GM20000 (cell line): ENCODE results near the gene KCNMA1.

Source experiments
- DNase-seq: peaks from one replicate; pipeline ENCODE4 v3.0.0; 2012; ENCODE audit warnings: low spot score
- TF ChIP-seq, protein P1 (sequence below): IDR thresholded peaks from 2 replicates; pipeline ENCODE4 v1.5.1; 2012; ENCODE audit warnings: mild to moderate bottlenecking, control low read depth; ENCODE audit errors: extremely low read depth, missing control alignments

Gene KCNMA1

DNA sequence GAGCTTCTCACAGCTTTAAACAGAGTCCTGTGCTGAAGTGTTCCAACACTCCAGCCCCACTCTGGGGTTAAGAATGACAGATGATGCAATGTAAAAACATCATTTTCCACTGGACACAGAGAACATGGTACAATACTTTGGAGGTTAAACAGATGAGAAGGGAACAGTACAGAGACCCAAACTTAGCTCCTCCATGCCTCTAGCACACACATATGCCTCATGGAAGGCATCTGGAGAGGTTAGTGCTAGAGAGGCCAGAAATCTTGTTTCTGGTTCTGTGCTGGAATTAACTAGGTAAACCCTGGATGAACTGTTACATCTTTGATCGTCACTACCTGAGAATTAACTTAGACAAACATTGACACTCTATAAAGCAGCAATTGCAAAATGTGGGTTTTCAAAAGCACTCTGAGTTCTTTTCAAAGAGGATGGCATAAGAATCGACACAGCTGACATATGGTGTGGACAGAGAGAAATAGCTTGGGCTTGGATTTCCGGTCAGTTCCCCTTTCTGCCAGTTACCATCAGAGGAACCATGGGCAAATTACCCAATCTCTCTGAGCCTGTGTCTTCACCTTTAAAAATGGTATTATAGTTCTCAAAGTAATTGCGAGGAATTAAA, 81.9 kb downstream of the KCNMA1 start:
- TF ChIP-seq, protein P1, sequence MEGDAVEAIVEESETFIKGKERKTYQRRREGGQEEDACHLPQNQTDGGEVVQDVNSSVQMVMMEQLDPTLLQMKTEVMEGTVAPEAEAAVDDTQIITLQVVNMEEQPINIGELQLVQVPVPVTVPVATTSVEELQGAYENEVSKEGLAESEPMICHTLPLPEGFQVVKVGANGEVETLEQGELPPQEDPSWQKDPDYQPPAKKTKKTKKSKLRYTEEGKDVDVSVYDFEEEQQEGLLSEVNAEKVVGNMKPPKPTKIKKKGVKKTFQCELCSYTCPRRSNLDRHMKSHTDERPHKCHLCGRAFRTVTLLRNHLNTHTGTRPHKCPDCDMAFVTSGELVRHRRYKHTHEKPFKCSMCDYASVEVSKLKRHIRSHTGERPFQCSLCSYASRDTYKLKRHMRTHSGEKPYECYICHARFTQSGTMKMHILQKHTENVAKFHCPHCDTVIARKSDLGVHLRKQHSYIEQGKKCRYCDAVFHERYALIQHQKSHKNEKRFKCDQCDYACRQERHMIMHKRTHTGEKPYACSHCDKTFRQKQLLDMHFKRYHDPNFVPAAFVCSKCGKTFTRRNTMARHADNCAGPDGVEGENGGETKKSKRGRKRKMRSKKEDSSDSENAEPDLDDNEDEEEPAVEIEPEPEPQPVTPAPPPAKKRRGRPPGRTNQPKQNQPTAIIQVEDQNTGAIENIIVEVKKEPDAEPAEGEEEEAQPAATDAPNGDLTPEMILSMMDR = no peak
- DNase-seq = no peak

DNA sequence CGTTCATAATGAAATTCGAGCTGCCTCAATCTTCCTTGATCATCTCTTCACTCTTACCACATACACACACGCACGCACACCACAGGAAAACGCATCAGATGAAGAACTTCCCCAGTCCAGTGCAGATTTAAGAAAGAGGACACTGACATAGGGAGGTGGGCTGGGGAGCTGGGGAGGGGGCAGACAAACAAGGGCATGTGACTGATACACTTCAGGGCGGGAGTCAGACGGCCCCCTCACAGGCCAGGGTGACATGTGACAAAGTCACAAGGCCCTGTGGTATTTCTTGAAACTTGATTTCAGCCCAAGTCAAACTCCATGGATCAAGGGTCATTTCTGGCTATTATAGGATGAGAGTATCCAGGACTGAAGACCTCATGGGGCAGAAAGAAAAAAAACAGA, 82.6 kb downstream of the KCNMA1 start:
- TF ChIP-seq, protein P1 = no peak
- no peak for DNase-seq

DNA sequence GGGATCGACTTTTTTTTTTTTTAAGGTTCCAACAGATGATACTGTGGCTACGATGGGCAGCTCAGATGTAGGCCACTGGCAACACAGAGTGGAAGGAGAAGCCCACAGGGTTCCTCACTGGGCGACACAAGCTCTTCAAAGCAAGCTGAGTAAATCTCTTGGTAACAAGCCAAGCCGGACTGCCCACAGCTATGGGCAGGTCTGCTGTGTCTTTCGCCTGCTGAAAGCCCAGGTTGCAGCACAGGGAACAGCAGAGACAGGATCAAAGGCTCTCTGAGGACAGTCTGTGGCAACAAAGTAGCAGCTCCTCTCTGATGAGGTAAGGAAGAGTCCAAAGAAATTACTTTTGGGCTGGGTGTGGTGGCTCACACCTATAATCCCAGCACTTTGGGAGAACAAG, 83.6 kb downstream of the KCNMA1 start:
- TF ChIP-seq, protein P1 = no peak
- no peak for DNase-seq

DNA sequence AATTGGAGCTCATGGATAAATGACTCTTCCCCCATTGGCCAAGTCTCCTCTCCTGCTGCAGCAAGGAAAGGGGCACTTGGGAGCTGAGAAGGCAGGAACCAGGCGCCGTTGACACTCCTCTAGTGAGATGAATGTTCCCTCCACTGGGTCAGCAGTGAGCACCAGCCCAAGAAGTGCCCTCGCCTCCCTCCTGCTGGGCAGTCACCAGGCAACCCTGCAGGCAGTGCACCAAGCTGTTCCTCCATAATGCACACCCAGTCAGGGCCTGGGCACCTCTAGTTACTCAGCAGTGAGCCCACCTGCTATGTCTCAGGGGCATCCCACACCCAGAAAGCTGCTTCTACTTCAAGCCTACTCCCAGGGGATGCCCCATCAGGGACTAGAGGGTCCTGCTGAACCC, 84.3 kb downstream of the KCNMA1 start:
- TF ChIP-seq, protein P1 = no peak
- no peak for DNase-seq

DNA sequence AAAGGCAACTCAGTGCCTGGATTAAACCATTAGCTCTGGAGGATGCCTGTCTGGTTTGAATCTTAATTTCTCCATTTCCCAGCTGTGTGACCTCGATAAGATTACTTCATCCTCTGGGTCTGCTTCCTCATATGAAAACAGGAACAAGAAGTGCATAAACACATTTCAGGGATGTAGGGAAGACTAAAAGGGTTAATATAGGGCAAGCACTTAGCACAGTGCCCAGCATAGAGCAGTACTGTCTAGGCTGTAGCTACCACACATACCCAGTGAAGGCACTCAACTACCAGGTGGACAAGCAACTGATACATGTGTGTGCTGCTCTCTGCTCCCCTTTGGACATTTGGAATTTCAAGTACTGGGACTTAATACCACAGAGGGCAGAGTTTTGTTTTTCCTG, 85.4 kb downstream of the KCNMA1 start:
- DNase-seq = no peak
- TF ChIP-seq, protein P1 = no peak

DNA sequence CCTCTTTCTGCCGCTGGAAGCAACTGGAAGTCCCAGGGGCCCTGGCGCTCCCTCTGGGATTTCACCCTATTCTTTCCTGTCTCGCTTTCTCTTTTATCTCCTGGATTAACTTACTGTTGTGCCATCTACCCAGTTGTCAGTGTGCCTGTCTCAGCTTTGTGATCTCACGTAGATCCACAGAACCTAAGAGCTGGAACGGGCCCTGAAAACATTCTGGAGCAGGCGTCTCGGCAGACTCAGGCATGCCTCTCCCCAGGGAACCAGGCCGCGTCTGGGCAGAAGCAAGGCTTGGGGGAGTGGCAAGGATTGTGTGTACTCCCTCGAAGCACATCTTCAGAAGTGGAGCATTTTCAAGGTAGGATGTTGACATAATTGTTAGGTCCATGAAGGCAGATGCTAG, 87.2 kb downstream of the KCNMA1 start:
- no peak for DNase-seq
- TF ChIP-seq, protein P1 = no peak

DNA sequence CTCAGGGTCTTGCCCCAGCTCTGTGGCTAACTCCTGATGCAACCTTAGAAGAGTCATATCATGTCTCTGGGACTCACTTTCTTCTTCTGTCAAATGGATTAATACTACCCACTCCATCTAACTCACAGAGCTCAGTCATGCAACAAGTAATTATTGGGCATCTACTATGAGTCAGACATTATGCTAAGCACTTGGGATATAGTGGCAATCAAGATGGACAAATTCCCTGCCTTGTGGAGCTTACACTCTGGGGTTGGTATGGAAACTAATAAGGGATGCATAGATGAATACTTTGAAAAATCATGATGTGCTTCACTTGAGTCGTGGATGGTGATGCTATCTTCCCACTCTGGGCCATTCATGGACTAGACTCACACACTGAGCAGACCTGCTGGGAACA, 88.9 kb downstream of the KCNMA1 start:
- no peak for DNase-seq
- TF ChIP-seq, protein P1 = no peak
